CMK (cell line): ENCODE data around the gene INTS1.

Source experiments
- DNase-seq: peaks from one replicate; pipeline ENCODE4 v3.0.0-alpha.2; 2010; ENCODE audit warnings: low read depth

The INTS1 gene

DNA sequence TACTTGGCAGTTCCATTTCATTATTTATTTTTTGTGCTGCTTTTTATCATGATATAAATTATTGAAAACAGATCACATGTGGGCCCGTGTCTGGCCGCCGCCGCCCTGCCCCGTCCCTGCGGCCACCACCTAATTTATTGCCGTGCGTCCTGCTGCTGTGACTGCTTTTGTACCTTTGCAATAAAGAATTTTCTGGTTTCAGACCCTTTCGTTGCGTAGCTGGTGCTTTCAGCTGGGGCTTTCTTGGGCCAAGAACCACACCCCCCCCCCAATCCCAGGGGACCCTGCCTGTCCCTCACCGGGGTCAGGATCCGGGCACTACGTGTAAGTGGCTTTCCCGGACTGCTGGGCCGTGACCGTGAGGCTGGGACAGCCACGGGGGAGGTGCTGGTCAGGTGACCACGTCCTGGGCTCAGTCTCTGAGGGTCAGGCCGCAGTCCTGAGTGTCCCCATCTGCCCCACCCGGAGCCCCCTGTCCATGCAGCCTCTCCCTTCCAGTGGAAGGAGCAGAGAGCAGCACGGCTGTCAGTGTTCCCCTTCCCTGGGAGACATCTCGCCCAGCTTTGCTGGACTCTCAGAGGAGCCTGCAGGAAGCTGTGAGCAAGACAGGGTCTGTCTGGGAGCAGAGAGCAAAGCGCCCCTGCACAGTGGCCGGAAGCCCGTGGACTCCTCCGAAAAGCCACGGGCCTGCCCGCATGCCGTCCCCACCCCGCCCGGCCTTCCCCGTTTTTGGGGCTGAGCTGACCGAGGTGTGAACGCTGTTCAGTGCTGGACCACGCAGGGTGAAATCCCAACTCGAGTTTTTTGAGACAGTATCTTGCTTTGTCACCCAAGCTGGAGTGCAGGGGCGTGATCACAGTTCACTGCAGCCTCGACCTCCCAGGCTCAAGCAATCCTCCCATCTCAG is 38.9 kb upstream of the INTS1 start:
- no peak for DNase-seq

DNA sequence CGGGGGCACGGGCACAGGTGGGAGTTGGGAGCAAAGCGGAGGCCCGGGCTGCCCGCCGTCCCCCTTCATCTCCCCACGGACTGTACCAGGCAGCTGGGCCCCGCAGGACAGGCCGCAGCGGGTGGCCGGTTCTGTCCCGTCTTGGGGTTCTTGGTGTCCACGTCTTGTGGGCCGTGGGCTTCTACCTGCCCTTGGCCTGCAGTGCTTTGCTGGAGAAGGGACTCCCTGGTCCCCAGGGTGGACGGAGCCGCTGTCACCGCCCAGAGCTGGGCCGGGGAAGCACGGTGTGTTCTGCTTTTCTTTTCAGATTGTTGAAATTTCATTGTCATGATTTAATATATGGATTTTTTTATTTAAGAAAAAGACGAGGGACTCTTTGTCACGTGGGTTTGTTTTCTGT is 38.1 kb upstream of the INTS1 start:
- DNase-seq, result no peak

DNA sequence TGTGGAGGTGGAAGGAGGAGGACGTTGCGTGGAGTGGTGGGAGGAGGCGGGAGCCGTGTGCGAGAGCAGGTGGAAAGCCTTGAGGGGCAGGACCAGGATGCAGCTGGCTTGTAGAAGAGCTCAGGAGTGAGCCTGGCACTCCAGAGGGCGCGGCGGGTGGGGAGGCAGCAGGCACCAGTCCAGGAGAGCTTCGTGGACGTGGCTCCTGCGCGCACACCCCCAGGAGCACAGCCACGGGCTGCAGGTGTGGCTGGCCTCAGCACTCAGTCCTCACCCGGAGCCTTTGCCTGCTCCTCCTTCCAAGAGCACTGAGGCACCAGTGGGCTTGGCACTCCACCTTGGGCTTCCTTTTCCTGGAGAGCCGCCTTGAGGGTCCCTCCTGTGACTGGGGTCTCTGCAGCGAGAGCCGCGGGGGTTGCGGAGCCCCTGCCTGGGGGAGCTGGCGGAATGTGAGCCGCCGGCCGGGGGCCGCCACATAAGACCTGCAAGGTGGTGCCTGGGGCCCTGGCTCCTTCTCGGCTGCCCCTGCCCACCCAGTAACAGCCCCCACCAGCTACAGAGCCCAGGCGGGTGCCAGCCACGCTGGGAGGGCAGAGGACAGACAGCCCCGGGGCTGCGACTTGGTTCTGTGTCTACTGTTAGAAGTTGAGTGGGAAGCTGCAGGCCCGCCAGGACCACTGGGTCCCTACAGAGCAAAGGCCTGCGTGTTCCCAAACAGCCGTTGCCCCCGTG is 37.4 kb upstream of the INTS1 start:
- DNase-seq, result no peak

DNA sequence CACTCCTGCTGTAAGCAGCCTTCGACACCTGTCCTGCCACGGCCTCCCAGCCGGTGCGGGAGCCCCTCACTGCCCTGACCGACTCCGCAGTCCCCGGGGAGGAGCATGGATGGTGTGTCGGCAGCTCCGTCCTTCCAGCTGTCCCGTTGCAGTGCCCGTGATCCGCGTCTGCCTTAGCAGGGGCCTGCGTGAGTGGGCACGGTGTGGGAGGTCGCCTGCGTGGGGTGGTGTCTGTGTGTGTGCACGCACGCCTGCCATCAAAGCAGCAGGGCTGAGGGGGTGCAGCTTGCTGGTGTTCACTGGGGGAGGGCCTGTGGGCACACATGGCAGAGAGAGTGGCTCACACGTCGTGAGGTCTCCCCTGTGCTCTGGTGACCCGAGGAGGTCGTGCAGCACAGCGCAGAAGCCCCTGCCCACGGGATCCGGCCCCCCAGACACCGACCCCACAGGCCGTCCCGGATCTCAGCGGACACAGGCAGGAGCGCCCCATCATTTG is 36.6 kb upstream of the INTS1 start:
- no peak for DNase-seq

DNA sequence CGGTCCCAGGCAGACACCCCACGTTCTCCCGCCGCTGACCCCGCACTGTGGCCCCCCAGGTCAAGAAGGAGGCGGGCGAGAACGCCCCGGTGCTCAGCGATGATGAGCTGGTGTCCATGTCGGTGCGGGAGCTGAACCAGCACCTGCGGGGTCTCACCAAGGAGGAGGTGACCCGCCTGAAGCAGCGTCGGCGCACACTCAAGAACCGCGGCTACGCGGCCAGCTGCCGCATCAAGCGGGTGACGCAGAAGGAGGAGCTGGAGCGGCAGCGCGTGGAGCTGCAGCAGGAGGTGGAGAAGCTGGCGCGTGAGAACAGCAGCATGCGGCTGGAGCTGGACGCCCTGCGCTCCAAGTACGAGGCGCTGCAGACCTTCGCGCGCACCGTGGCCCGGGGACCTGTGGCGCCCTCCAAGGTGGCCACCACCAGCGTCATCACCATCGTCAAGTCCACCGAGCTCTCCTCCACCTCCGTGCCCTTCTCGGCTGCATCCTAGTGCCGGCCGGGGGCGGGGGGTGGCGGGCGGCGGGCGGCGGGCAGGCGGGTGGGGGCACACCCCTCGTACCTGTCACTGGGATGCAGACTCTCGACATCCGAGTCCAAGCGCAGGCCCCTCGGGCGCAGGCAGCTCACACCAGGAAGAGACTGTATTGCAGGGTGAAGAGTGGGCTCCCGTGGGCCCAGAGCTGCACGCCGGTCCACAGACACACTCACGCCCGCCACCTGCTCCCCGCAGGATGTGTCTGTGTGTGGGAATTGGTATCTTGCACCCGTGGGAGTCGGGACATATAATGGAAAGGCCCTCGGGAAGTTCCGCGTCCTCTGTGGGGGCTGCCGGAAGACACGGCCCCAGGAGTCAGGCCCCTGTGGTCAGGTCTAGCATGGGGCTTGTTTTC is 35.9 kb upstream of the INTS1 start:
- no peak for DNase-seq

DNA sequence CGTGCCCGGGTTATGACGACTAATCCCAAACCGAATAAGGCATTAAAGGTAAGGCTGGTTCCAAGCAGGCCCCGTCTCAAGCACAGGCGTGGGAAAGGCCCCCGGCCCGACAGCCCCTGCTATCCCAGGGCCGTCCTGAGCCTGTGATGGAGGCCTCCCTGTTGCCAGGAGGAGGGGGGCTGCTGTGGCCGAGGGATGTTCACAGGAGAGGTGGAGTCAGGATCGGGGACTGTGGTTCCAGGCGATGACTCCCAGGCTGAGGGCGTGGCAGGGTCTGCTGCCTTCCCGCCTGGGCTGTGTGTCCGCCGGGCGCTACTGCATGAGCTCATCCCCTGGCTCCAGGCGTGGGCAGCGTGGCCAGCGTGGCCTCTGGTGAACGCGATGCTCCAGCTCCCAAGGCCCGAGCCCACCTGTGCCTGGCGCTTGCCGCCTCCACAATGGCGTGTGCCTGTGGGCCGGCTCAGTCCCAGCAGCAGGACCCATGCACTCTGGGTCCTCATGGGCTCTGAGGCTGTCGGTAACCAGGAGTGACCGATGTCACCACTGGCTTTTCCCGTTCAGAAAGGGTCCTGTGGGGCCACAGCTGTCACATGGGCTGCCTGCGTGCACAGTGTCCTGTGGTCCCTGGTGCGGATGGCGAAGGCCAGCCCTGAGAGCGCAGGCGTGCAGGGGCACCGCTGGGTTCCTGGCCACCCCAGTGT is 35.1 kb upstream of the INTS1 start:
- DNase-seq, result no peak

DNA sequence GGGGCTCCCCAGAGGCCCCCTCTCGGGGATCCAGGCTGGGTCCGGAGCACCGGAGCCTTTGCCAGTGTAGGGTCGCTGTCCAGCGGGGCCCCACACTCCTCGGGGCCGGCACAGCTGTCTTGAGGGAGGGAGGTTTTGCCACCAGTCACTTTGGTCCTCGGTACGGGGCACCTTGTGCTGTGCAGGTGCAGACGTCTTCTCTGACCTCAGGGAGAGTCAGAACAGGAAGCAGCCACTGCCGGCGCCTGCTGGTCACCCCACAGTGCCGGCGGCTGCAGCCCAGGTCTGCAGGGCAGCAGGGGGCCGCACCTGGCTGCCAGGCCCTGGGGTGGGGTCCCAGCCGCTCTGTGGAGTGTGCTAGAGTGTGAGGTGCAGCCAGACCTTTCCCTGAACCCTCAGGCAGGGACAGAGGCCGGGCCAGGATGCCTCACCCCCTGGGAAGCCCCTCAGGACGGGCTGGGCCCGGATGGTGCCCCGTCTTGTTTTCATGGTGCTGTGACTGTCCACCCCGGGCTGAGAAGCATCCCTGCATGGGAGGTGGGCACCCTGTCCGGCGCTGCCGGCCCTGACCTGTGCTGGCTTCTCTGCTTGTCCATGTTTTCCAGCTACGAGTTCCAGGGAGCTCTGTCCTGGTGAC is 34.5 kb upstream of the INTS1 start:
- DNase-seq, result no peak

DNA sequence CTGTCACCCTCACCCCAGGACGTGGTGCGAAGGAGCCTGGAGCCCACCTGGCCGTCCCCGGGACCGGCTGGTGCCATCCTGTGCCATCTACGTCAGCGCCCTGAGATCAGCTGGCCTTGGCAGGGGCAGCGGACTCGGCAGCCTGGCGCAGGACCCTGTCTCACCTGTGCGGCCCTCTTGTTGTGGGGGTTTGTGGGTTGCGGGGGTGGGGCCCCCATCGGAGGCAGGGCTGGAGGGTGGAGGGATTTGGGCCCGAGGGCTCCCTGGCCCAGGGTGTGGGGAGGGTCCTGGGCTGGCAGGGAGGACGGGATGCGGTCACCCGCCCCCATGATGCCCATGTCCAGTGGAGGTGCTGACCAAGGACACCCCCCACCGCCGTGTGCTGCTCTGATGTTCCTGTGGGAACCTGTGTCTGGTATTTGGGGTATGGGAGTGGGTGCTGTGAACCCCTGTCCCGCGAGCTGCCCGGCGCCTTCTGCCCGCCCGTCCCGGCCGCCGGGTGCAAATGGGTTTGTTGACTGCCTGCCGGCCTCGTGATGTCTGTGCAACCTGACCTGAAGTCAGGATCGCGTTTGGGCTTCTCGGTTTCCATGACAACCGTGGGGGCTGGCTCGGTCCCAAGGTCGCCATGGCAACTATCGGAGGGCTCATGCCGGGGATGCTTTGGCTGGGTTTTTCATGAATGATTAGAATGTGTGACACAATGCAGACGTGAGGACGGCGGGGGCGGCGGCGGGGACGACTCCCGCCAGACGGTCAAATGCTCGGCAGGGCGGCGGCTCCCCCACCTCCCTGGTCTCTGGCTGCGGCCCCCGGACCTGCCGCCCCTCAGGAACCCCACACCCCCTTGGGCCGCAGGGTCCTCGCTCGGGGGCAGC is 33.6 kb upstream of the INTS1 start:
- DNase-seq, result no peak

DNA sequence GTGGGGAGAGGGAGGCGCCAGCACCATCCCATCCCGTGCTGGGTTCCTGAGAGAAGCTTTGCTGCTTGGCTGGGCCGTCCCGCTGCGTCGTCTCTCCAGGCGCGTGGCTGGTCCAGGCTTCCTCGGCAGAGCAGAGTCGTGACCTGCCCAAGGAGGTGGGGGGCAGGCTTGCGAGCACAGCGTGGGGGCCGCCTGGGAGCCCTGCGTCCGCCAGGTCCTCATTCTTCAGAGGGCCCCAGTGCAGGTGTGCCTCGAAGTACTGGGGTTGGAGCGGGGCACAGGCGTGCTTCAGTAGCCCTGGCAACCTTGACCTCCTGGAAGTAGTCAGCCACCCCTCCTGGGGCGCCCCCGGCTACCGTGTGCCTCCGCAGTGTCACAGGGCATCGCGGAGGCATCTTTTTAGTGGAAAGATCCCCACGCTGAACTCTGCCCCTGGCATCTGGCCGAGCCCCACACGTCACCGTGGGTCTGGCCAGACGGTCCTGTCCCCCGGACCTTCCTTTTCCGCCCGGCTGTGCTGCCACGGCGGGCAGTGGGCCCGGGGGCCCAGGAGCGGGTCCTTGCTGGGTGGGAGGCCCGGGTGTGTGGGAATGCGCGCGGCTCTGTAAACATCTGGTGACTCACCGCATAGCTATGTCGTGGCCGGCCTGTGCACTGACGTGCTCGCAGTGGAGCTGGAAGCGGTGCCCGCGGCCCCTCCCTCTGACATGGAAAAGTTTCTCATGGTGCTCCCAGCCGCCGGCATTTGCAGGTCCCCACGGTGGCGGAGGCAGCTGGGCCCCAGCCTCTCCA is 32.8 kb upstream of the INTS1 start:
- DNase-seq, result no peak

DNA sequence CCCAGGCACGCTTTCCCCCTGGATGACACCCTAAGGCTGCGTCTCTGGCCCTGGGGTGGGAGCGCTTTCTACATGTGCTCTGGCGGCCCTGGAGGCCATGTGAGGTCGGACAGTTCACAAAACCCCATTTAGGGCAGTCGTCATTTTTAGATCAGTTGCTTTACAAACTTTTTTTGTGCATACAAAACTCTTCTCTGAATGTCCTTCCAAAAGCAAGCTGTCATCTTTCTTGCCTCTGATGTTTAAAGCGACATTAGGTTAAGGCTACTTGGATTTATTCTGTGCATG is 32.2 kb upstream of the INTS1 start:
- DNase-seq, result no peak

DNA sequence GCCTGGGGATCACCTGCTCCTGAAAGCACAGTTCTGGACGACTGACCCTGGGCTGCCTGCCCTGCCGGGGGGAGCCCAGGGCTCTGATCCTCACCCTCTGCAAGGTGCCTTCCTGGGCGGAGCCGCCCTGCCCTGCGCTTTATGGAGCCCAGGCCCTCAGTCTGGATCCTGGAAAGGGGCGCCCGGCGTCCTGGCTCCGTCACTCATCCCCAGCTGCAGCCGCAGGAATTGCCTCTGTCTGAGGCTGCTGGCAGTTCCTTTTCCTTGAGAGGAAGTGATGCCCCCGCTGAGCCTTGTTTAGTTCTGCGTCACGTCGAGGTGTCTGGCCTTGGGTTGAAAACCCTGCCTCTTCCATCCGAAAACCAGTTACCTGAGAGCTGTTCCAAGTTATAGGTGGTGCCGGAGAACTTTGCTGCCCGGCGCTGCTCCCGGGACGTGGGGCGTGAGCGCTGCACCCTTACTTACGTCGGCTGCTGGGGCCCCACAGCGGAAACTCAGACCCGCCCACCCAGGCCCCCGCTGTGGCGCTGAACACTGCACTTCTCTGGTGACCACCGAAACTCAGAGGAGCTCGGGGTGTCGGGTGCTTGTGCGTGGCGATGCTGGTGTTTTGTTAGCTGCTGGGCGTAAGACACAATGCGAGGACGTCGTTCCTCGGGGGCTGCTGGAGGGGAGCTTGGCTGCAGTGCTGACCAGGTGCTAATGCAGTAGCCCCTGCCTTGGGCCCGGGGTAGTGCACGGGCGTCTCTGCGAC is 31.7 kb upstream of the INTS1 start:
- no peak for DNase-seq

DNA sequence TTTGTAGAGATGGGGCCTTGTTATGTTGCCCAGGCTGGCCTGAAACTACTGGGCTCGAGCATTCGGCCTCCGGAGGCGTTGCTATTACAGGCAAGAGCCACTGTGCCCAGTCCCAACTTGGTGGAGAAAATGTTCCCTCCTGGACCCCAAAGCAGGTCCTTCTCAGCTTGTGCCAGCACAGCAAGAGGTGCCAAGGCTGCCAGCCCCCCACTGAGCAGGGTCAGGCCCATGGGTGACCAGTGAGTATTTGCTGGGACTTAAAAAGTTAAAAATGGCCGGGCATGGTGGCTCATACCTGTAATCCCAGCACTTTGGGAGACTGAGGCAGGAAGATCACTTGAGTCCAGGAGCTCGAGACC is 30.9 kb upstream of the INTS1 start:
- DNase-seq, result no peak

DNA sequence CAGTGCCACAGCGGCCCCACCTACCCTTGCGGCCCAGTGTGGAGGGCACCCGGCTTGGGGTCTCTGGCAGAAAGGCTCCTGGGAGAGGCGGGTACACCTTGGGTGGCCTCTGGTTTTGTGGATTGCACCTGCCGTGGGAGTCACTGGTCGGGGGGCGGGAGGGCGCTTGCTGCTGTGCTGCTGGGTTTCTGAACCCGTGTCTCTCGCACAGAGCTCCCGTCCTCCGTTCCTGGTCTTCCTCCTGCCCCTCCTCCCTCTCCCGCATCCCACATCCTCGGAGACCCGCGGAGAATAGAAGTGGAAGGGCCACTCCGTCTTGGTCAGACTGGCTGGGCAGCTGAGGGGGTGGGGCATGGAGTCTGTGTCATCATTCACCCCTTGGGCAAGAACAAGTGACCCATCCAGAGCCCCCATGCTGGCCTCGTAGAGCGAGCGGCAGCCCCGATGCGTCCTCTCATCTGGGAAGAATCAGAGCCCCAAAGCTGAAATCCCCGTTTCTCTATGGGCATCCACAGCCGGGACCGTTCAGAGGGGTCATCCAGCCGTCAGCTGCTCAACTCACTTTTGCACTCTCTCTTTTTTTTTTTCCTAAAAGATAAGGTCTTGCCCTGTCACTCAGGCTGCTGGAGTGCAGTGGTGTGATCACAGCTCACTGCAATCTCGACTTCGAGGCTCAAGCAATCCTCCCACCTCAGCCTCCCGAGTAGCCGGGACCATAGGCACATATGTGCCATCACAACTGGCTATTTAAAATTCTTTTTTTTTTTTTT is 30.3 kb upstream of the INTS1 start:
- DNase-seq, result no peak

DNA sequence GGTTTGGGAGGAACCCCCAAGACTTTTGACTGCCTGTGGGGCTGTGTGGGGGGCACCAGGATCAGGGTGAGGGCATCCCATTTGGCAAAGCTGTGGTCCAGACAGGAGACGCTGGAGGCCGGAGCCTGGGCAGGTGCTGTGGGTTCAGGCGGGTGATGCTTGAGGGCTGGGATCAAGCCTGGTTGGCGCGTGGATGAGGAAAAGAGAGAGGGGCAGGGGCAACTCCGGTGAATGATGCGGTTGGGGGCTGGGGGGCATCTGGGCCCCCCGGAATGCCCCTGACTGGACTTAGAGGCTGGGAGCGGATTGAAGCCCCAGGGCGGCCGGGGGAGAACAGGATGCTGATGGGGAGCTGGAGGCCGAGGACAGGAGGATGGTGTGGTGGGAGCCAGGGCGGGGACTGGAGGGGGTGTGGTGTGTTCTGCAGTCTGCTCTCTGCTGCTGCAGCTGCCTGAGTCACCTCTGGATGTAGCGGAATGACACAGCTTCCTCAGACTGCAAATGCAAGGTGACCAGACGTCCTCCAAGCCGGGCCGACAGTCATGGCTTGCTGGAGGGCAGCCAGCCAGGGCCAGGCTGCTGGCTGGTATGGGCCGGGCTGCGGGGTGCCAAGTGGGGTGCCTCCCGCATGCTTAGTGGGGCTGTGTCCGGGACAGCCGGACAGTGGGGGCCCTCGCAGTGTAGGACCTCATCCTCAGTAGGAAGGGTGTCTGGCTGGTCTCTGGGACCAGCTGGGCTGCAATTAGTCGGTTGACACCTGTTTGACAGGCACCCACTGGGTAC is 29.5 kb upstream of the INTS1 start:
- no peak for DNase-seq

DNA sequence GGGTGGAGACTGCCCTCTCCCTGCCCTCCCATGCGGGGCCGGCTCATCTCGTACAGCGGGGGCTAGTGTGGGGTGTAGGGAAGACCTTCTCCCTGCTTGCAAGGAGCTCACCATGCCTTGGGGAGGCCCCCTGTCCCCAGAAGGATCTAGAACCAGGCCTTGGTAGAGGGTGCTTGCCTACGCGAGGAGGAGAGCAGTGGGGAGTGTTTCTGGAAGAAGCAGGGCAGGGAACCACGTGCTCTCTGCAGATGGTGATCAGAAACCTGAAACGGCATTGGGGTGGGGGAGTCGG is 29.0 kb upstream of the INTS1 start:
- DNase-seq, result no peak

DNA sequence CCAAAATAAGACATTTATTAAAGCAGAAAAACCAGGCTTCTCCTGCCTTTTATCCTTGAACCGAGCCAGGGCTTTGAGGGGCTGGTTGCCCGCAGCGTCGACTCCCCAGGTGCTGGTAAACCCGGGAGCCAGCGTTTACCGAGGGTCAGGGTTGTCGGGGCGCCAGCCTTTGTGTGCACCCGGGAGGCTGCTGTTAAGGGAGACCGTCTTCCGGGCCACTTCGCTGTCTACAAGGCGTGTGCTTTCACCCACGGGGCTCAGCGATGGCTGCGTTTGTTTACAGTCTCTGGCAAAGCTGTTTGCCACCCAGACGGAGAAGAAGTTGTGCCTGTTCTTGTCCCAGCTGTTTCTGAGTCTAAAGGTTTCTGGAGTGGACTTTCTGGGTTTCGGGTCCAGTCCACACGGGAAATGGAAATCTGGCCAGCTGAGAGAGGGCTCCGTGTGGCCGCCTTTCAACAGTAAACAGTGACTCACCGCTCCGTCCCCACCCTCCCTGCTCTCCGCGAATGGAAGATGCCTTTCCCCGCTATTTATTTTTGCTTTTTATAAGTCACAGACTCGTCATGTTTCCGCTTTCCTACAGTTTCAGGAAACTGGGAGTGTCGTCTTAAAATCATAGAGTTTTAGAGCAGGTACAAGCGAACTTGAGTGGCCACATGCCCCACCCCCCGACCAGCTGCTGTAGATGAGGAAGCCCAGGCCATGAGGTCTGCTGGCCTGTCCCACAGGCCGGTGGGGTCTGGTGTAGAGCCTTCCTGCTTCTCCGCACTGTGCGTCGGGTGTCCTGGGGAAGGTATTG is 28.5 kb upstream of the INTS1 start:
- DNase-seq, result no peak

DNA sequence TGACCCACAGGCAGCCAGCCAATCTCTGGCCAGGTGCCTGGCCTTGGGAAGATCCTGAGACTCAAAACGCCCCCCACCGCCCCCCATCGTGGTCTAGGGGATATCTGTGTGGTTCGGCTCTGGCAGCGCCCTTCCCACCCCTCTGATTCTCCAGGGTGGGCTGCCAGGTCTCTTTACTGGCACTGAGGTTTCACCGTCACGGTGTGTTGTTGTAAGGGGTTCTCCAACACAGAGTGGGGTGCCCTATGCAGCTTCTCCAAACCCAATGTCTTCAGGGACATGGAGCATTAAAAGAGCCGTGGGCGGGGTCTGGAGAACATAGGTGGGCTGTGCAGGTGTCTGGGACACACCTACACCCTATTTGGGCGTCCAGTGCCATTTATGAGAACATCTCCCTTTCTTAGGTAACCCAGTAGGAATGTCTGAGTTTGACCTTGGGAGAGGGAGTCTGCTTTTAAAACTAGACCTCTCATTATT is 27.8 kb upstream of the INTS1 start:
- no peak for DNase-seq
